AG04449 (cell line): Measurements from ENCODE around the gene OR51A2.

ENCODE experiments used
- CTCF ChIA-PET: fragments of 350-600 bp; formaldehyde crosslinking; extraction: SDS; loops from one replicate; lab custom pipeline; 2021; ENCODE audit warnings: antibody characterized with exemption; lab: Yijun Ruan, JAX
- POLR2A ChIA-PET: fragments of 400-600, 350-600 bp; formaldehyde crosslinking; extraction: SDS; loops from one replicate; lab custom pipeline; 2020; ENCODE audit warnings: antibody characterized with exemption, inconsistent platforms; lab: Yijun Ruan, JAX
- DNase-seq: peaks from one replicate; pipeline ENCODE4 v3.0.0-alpha.2; 2010; ENCODE audit warnings: low read depth, low spot score
- H3K4me3 ChIP-seq: 2 replicates; pipeline ENCODE4 v1.5.1; 2011; ENCODE audit warnings: low read depth, mild to moderate bottlenecking, control low read depth, low read length
- TF ChIP-seq, protein P1 (sequence below): IDR thresholded peaks from one replicate; pipeline ENCODE4 v1.5.1; 2011; ENCODE audit warnings: mild to moderate bottlenecking, moderate library complexity, low read length, control low read depth, inconsistent platforms; ENCODE audit not compliant: insufficient read depth; ENCODE audit errors: missing control alignments

The OR51A2 gene

DNA sequence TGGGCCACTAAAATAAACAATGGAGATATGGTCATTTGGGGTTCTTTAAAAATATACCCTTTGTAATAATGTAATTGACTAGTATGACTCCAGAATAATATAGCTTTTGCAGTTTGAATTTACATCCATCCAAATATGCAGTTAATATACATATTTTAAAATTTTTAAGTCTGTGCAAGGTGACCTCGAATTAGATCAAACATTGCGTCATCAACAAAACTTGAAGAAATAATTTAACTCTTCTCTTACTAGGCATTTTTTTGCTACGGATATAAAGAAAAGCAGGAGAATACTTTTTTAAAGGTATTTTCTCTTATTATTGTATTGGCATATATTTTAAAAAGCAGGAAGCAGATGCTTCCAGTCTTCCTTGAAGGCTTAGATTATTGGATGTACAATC, 18.8 kb downstream of the OR51A2 start:
- DNase-seq: no peak
- no peak overlapping the region for H3K4me3 ChIP-seq
- TF ChIP-seq, protein P1, sequence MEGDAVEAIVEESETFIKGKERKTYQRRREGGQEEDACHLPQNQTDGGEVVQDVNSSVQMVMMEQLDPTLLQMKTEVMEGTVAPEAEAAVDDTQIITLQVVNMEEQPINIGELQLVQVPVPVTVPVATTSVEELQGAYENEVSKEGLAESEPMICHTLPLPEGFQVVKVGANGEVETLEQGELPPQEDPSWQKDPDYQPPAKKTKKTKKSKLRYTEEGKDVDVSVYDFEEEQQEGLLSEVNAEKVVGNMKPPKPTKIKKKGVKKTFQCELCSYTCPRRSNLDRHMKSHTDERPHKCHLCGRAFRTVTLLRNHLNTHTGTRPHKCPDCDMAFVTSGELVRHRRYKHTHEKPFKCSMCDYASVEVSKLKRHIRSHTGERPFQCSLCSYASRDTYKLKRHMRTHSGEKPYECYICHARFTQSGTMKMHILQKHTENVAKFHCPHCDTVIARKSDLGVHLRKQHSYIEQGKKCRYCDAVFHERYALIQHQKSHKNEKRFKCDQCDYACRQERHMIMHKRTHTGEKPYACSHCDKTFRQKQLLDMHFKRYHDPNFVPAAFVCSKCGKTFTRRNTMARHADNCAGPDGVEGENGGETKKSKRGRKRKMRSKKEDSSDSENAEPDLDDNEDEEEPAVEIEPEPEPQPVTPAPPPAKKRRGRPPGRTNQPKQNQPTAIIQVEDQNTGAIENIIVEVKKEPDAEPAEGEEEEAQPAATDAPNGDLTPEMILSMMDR: no peak
- ChIA-PET POLR2A (no interaction called here), CTCF (no interaction called here)

DNA sequence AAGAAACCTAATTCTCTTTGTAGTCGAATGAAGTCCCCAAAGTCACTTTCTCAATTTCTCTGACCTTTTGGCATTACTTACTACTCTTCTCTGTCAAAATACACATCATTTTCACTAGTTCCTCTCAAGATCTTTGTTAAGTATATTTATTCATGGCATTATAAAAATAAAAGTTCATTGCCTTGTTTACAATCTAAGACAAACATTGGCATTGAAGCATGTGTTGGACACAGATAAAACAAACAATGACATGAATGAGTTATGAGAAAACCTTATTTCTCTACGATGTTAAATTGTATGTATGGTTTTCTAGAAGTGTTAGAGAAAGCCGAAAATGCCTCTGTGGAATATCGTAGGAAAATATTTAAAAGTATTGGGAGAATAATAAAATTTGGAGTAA, 22.8 kb downstream of the OR51A2 start:
- DNase-seq: no peak
- H3K4me3 ChIP-seq: no peak overlapping the region
- ChIA-PET POLR2A (no interaction called here), CTCF (no interaction called here)
- TF ChIP-seq, protein P1: no peak

DNA sequence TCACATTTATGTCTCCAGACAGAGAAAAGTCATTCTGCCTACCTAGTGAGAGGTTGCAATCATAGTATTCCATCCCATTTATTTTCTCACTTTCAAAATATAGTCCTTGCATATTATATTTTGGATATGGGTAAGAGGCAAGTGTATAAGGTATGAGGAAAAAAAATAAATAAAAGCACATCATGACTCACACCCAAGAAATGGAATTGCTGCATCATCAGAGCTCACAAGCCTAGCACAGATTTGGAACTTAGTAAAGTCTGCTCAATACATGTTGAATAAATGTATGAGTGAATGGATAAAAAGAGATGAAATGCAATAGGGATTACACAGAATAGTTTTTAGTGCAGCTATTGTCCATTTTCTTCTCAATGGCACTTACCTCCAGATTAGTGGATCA, 28.9 kb downstream of the OR51A2 start:
- no peak for DNase-seq
- no peak overlapping the region for H3K4me3 ChIP-seq
- CTCF ChIA-PET: no interaction called here
- TF ChIP-seq, protein P1: no peak
- POLR2A ChIA-PET: no interaction called here

DNA sequence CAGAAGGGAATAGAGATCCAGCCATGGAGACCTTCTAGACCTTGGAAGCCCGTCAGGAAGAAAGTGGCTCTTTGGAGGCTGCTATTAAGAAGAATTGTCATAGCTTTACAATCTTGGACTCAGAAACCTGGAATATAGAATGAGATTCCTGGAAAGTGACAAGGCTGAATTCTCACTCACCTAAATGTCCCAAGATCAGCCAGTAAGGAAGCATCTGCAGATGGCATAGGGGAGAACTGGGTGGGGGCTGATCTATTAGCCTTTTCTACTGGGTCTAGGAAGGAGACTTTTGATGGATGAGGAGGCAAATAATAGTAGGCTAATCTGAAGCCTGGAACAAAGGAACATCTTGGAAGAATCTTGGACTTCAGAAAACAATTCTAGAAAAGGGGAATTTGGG, 31.3 kb downstream of the OR51A2 start, which contains the start of gene OR51G1:
OR51G1 (minus strand) TSS at position 101 of the 400 bp plus-strand sequence; CDS start at position 101, 0 bp downstream.
- TF ChIP-seq, protein P1: no peak
- CTCF ChIA-PET: no interaction called here
- POLR2A ChIA-PET: no interaction called here
- no peak within 1 kb of the TSS for H3K4me3 ChIP-seq
- no peak for DNase-seq

DNA sequence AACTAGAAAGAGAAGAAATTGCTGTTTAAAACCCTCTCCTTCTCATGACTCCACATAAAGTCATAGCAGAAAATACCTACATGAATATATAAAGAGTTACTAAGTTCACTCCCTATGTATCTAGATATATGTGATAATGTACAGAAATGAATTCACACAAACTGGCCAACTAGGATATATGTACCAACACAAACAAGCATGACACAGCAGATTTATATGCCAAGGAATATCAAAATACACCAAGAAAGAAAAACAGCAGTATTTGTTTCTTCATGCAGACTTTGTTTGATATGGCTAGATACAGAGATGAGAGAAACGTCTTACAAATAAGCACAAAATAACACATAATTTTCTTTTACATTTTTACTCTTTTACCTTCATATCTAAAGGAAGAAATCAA, 33.2 kb downstream of the OR51A2 start:
- H3K4me3 ChIP-seq: no peak overlapping the region
- TF ChIP-seq, protein P1: no peak
- no peak for DNase-seq
- POLR2A ChIA-PET: no interaction called here
- CTCF ChIA-PET: no interaction called here

DNA sequence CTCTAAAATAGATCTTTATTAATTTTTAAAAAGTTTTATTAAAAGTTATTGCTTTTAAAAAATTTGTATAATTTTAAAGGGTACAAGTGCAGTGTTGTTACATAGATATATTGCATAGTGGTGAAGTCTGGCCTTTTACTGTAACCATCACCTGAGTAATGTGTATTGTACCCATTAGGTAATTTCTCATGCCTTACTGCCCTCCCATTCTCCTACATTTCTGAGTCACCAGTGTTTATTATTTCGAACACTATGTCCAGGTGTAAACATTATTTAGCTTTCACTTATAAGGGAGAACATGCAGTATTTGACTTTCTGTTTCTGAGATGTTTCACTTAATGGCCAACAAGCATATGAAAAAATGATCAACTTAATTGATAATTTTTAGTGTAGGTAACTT, 33.7 kb downstream of the OR51A2 start:
- CTCF ChIA-PET: no interaction called here
- no peak for DNase-seq
- no peak overlapping the region for H3K4me3 ChIP-seq
- TF ChIP-seq, protein P1: no peak
- POLR2A ChIA-PET: no interaction called here
